GM12878 (cell line): ENCODE data around the gene KRT82. TPM values are rescaled to one million over a fixed set of nuclear protein-coding genes. Genes with fewer than 3 reads are reported as not detected.

ENCODE experiments used
- ATAC-seq: fragments of 200-7000 bp; cut with Tn5 transposase; 3 replicates; pipeline ENCODE4 v1.9.1; 2020; ENCODE audit warnings: mild to moderate bottlenecking, moderate library complexity
- BruUV-seq: library from RNA; stranded (reverse); fragments of 400-500 nt; replicated peaks from 2 replicates; lab custom pipeline; 2021; lab: Mats Ljungman, UMichigan
- CTCF ChIA-PET: fragments of 300-600 bp; sonication (Branson Sonifier 250); formaldehyde crosslinking; extraction: SDS; loops from one replicate; lab custom pipeline; 2021; ENCODE audit warnings: inconsistent platforms; lab: Yijun Ruan, JAX
- POLR2A ChIA-PET: fragments of 350-600 bp; formaldehyde crosslinking; extraction: SDS; loops from one replicate; lab custom pipeline; 2021; ENCODE audit warnings: inconsistent platforms; lab: Charles Lee
- RAD21 ChIA-PET: fragments of 300-600 bp; sonication (Branson Sonifier 250); formaldehyde crosslinking; loops from one replicate; lab custom pipeline; 2023; ENCODE audit warnings: antibody characterized with exemption; ENCODE audit not compliant: unreplicated experiment; lab: Charles Lee
- SMC1A ChIA-PET: fragments of 300-600 bp; sonication (Branson Sonifier 250); formaldehyde crosslinking; loops from one replicate; lab custom pipeline; 2023; ENCODE audit not compliant: unreplicated experiment, uncharacterized antibody; lab: Charles Lee
- DNase-seq: peaks from one replicate; pipeline ENCODE4 v3.0.0-alpha.2; 2011; ENCODE audit warnings: low read depth, low spot score
- FAIRE-seq: peaks from 3 replicates; lab custom pipeline; 2011; peaks lifted over from hg19 to GRCh38; lab: Jason Lieb, UNC
- H2AFZ ChIP-seq: 2 replicates; pipeline ENCODE4 v1.6.0; 2011; ENCODE audit warnings: low read depth, low read length, control low read depth; ENCODE audit not compliant: control insufficient read depth
- H3K27ac ChIP-seq: 2 replicates; pipeline ENCODE4 v1.5.1; 2011; ENCODE audit warnings: control low read depth; ENCODE audit not compliant: control insufficient read depth, insufficient read depth
- H3K27me3 ChIP-seq, 2 experiments: replicated peaks in 1 of 2; 2 replicates each; pipeline versions ENCODE4 v1.6.0 to v1.6.1; 2011; ENCODE audit warnings: low read length in 1 of 2; ENCODE audit not compliant: control insufficient read depth in 2 of 2, insufficient read depth in 2 of 2
- H3K36me3 ChIP-seq, 2 experiments: 2 replicates each; pipeline ENCODE4 v1.5.1; 2011; ENCODE audit warnings: low read length in 1 of 2; ENCODE audit not compliant: control insufficient read depth in 2 of 2, insufficient read depth in 2 of 2
- H3K4me1 ChIP-seq: 2 replicates; pipeline ENCODE4 v1.6.1; 2011; ENCODE audit warnings: mild to moderate bottlenecking, low read length, moderate library complexity, mixed read lengths; ENCODE audit not compliant: control insufficient read depth, insufficient read depth
- H3K4me2 ChIP-seq: 2 replicates; pipeline ENCODE4 v1.6.0; 2011; ENCODE audit warnings: control low read depth; ENCODE audit not compliant: control insufficient read depth, insufficient read depth
- H3K4me3 ChIP-seq: fragments of 200-600 bp; sonication (generic); 2 replicates; pipeline ENCODE4 v1.5.1; 2016
- H3K79me2 ChIP-seq: 2 replicates; pipeline ENCODE4 v1.6.0; 2011; ENCODE audit warnings: low read length; ENCODE audit not compliant: control insufficient read depth, insufficient read depth
- H3K9ac ChIP-seq: 2 replicates; pipeline ENCODE4 v1.8.0; 2011; ENCODE audit warnings: low read length, control low read depth, mixed read lengths; ENCODE audit not compliant: control insufficient read depth, insufficient read depth
- H3K9me3 ChIP-seq: replicated peaks from 3 replicates; pipeline ENCODE4 v1.5.1; 2011; ENCODE audit warnings: mild to moderate bottlenecking, low read length; ENCODE audit not compliant: control insufficient read depth, insufficient read depth
- H4K20me1 ChIP-seq: 2 replicates; pipeline ENCODE4 v1.6.0; 2011; ENCODE audit not compliant: control insufficient read depth, insufficient read depth
- BACH1 ChIP-seq: fragments of 450-650 bp; IDR thresholded peaks from 2 replicates; pipeline ENCODE4 v1.6.1; 2017; ENCODE audit warnings: mild to moderate bottlenecking, borderline replicate concordance
- CHD1 ChIP-seq: IDR thresholded peaks from 2 replicates; pipeline ENCODE4 v1.6.1; 2012; ENCODE audit warnings: low read depth, low read length, improper control_type of control experiment
- CREM ChIP-seq: IDR thresholded peaks from 2 replicates; pipeline ENCODE4 v1.6.1; 2014; ENCODE audit warnings: antibody characterized with exemption, low read depth
- EZH2 ChIP-seq: IDR thresholded peaks from 2 replicates; pipeline ENCODE4 v1.6.1; 2012; ENCODE audit warnings: low read depth, mild to moderate bottlenecking, control low read depth, inconsistent platforms, low read length, borderline replicate concordance; ENCODE audit not compliant: control insufficient read depth
- FOS ChIP-seq: IDR thresholded peaks from 3 replicates; pipeline ENCODE4 v1.6.1; 2011; ENCODE audit warnings: borderline replicate concordance; ENCODE audit not compliant: insufficient read length; ENCODE audit errors: extremely low read depth
- IKZF1 ChIP-seq: fragments of 450-650 bp; conservative IDR thresholded peaks from 2 replicates; pipeline ENCODE4 v1.6.1; 2017; ENCODE audit warnings: antibody characterized with exemption, mild to moderate bottlenecking
- KAT2A ChIP-seq: conservative IDR thresholded peaks from 2 replicates; pipeline ENCODE4 v1.6.1; 2011; ENCODE audit warnings: low read depth, low read length; ENCODE audit not compliant: control insufficient read depth
- KDM1A ChIP-seq: fragments of 200-600 bp; sonication (generic); IDR thresholded peaks from 2 replicates; pipeline ENCODE4 v1.6.1; 2016; ENCODE audit warnings: borderline replicate concordance
- NFYB ChIP-seq: IDR thresholded peaks from 2 replicates; pipeline ENCODE4 v1.6.1; 2011; ENCODE audit warnings: low read depth, mild to moderate bottlenecking, low read length, improper control_type of control experiment, moderate library complexity; ENCODE audit not compliant: insufficient read depth
- NRF1 ChIP-seq: conservative IDR thresholded peaks from 2 replicates; pipeline ENCODE4 v1.6.1; 2011; ENCODE audit warnings: mild to moderate bottlenecking, low read depth, low read length, improper control_type of control experiment
- PAX5 ChIP-seq: IDR thresholded peaks from 2 replicates; pipeline ENCODE4 v1.6.1; 2011; ENCODE audit warnings: low read depth, low read length, borderline replicate concordance
- RAD21 ChIP-seq: IDR thresholded peaks from 2 replicates; pipeline ENCODE4 v1.6.1; 2011; ENCODE audit warnings: mild to moderate bottlenecking, low read depth, low read length, moderate library complexity; ENCODE audit not compliant: insufficient read depth
- SMAD1 ChIP-seq: fragments of 450-650 bp; IDR thresholded peaks from 2 replicates; pipeline ENCODE4 v1.6.1; 2018; ENCODE audit warnings: mild to moderate bottlenecking, low read depth; ENCODE audit not compliant: partially characterized antibody
- SP1 ChIP-seq: IDR thresholded peaks from one replicate; pipeline ENCODE4 v1.6.1; 2011; ENCODE audit warnings: low read depth, low read length
- SPI1 ChIP-seq: IDR thresholded peaks from 2 replicates; pipeline ENCODE4 v1.6.1; 2011; ENCODE audit warnings: low read depth, mild to moderate bottlenecking, low read length, moderate library complexity, borderline replicate concordance; ENCODE audit not compliant: insufficient read depth
- ZZZ3 ChIP-seq: IDR thresholded peaks from 2 replicates; pipeline ENCODE4 v1.6.1; 2011; ENCODE audit warnings: low read depth; ENCODE audit not compliant: control insufficient read depth, insufficient read length
- WGBS: methylation state at CpG from one replicate; pipeline ENCODE4 v1.1.6; 2016; ENCODE audit warnings: low lambda C conversion rate; ENCODE audit not compliant: insufficient replicate concordance, insufficient coverage; ENCODE audit errors: missing lambda C conversion rate; 5-methylcytosine and 5-hydroxymethylcytosine counted together
- in situ Hi-C: fragments of 300-500 bp; cut with MboI; formaldehyde crosslinking; loops from 9 replicates; pipeline ENCODE4 v1.14.3; 2018; ENCODE audit warnings: mixed read lengths
- intact Hi-C: fragments of 100-400 bp; cut with micrococcal nuclease; formaldehyde crosslinking; loops from one replicate; pipeline ENCODE4 v1.14.2; 2022; ENCODE audit not compliant: unreplicated experiment
- polyA plus RNA-seq, 11 experiments: library from polyadenylated mRNA; depleted of rRNA in 4 of 11; unstranded in 6 of 11; stranded (reverse) in 5 of 11; fragments of >200 nt; fragmentation: Nextera tagmentation in 4 of 11; fragmentation: Illumina TruSeq in 1 of 11; extraction: Ambion mirVana in 4 of 11; extraction: Trizol in 1 of 11; gene quantifications; 1 replicate in 1 of 11; 2 replicates in 10 of 11; pipeline versions ENCODE4 v1.2.1 to v1.2.3, GENCODE V29; 2011 to 2016; ENCODE audit warnings: inconsistent platforms in 2 of 11, missing spikeins in 2 of 11, low read depth in 1 of 11
- total RNA-seq, 4 experiments: library from RNA; depleted of rRNA in 3 of 4; stranded (reverse); fragments of >200 nt in 3 of 4; fragmentation: Illumina TruSeq in 1 of 4; extraction: Trizol in 1 of 4; gene quantifications; 2 replicates each; pipeline versions ENCODE4 v1.2.1 to v1.2.3, GENCODE V29; 2013 to 2021
- TF ChIP-seq, protein P1 (sequence below): IDR thresholded peaks from 2 replicates; pipeline ENCODE4 v1.6.1; 2012; ENCODE audit warnings: low read depth, low read length, improper control_type of control experiment

The KRT82 gene
- total and polyA plus RNA-seq, 10 of the 15 experiments (the other 5 are each of a cell fraction or from before 2014, with no cell fraction given), result not detected

DNA sequence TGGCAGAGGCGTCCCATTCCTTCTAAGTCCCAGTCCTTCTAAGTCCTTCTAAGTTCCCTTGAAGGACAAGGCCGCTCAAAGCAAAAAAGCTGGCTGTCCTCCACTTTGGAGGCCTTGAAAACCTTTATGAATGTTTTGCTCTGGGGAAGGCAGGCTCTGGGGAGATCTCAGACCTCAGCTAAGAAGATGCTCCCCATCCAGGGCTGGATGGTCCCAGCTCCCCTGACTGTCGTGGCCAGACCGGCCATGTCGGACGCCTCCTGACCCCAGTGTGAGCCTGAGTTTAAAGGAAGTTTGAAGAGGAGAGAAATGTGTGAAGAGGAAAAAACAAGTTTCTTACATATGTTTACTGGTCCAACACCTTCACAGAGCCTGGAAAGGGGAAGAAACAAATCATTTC lies 26.6 kb downstream of the KRT82 start:
- no peaks in the 10 kb centered on the region for H3K4me1 ChIP-seq
- peaks cover under 1 to 1% of the 10 kb centered on the region in 2 experiments; a peak in 3 of 4 replicates for H3K27me3 ChIP-seq
- RAD21 ChIA-PET, result no interaction called here
- no peak for ATAC-seq
- WGBS, result 70% methylated on average over 6 of the region's 6 CpGs
- CTCF ChIA-PET, result interaction anchor here (1.1 to 1.2 kb wide), 2 partner anchors 15 to 18 kb away, joined by 3 to 4 read pairs; no protein-coding TSS in a partner anchor
- H3K9me3 ChIP-seq, result no peaks in the 10 kb centered on the region
- H2AFZ ChIP-seq, result no peak overlapping the region
- no peaks in the 10 kb centered on the region; the same call in 1 of the 2 replicates for H4K20me1 ChIP-seq
- no peak for FAIRE-seq
- no peak overlapping the region for H3K27ac ChIP-seq
- intact Hi-C loops, result loop anchor here (10.0 kb wide), 1 partner anchor 125 kb away; no protein-coding TSS in a partner anchor
- POLR2A ChIA-PET, result no interaction called here
- H3K36me3 ChIP-seq, result no peaks in the 10 kb centered on the region
- no peaks in the 10 kb centered on the region for H3K79me2 ChIP-seq
- in situ Hi-C loops, result loop anchor here (25.0 kb wide), 1 partner anchor 608 kb away; no protein-coding TSS in a partner anchor
- H3K4me3 ChIP-seq, result no peak overlapping the region
- SMC1A ChIA-PET, result no interaction called here
- TF ChIP-seq KAT2A (no peak), SP1 (no peak), FOS (no peak), IKZF1 (no peak)
- TF ChIP-seq, protein P1, sequence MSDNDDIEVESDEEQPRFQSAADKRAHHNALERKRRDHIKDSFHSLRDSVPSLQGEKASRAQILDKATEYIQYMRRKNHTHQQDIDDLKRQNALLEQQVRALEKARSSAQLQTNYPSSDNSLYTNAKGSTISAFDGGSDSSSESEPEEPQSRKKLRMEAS, result no peak
- TF ChIP-seq, all 136 proteins: peak for 0
- Histone ChIP-seq H3K9ac (no peak overlapping the region), H3K4me2 (no peak overlapping the region)
- BruUV-seq, result no TSS peak
- DNase-seq, result no peak

DNA sequence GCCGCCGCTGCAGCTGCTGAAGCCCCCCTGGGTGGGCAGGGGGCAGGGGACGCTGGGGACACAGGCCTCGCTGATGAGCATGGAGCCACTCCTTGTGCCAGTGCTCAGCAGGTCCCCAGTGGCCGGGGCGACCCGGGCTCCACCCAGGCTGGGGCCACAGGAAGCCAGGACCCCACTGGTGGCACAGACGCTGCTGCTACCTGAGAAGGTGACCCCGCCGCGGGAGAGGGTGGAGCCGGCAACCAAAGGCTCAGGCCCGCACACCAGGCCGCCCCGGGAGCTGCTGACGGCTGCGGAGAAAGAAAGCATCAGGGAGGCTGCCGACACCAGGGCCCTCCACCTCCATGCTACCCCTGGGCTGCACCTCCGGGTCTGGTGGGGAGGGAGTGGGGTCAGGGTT lies 28.0 kb downstream of the KRT82 start:
- no peak for FAIRE-seq
- ChIA-PET POLR2A (no interaction called here), SMC1A (no interaction called here), RAD21 (no interaction called here), CTCF (interaction anchor here (0.9 to 1.2 kb wide), 2 partner anchors 493 to 502 kb away, joined by 3 to 4 read pairs; no protein-coding TSS in a partner anchor)
- no TSS peak for BruUV-seq
- TF ChIP-seq CHD1 (no peak), PAX5 (no peak), SPI1 (no peak), EZH2 (no peak), ZZZ3 (no peak), SMAD1 (no peak), RAD21 (no peak), NFYB (no peak), KDM1A (no peak), CREM (no peak), SP1 (no peak), BACH1 (no peak), NRF1 (no peak), FOS (no peak)
- H3K4me2 ChIP-seq, result no peak overlapping the region
- H3K27ac ChIP-seq, result no peak overlapping the region
- intact Hi-C loops, result loop anchor here (10.0 kb wide), 1 partner anchor 127 kb away; no protein-coding TSS in a partner anchor
- H3K4me3 ChIP-seq, result no peak overlapping the region
- ATAC-seq, result no peak
- H3K79me2 ChIP-seq, result no peaks in the 10 kb centered on the region
- in situ Hi-C loops, result loop anchor here (25.0 kb wide), 1 partner anchor 609 kb away; no protein-coding TSS in a partner anchor
- 45% methylated on average over 17 of the region's 19 CpGs for WGBS
- no peaks in the 10 kb centered on the region for H3K4me1 ChIP-seq
- no peaks in the 10 kb centered on the region for H3K36me3 ChIP-seq
- no peak overlapping the region for H2AFZ ChIP-seq
- no peak overlapping the region for H3K9ac ChIP-seq
- no peak for DNase-seq
- H3K27me3 ChIP-seq, result peaks cover 0 to 1% of the 10 kb centered on the region in 2 experiments; a peak in 3 of 4 replicates
- no peaks in the 10 kb centered on the region; the same call in 1 of the 2 replicates for H4K20me1 ChIP-seq
- no peaks in the 10 kb centered on the region for H3K9me3 ChIP-seq
